NOMO-1 (cell line): Measurements from ENCODE around the gene STAT1.

Source experiments
- DNase-seq, 2 experiments: peaks; one replicate each; lab custom pipeline; 2025; ENCODE audit not compliant: unreplicated experiment in 2 of 2; lab: John Stamatoyannopoulos, UW

Gene STAT1

DNA sequence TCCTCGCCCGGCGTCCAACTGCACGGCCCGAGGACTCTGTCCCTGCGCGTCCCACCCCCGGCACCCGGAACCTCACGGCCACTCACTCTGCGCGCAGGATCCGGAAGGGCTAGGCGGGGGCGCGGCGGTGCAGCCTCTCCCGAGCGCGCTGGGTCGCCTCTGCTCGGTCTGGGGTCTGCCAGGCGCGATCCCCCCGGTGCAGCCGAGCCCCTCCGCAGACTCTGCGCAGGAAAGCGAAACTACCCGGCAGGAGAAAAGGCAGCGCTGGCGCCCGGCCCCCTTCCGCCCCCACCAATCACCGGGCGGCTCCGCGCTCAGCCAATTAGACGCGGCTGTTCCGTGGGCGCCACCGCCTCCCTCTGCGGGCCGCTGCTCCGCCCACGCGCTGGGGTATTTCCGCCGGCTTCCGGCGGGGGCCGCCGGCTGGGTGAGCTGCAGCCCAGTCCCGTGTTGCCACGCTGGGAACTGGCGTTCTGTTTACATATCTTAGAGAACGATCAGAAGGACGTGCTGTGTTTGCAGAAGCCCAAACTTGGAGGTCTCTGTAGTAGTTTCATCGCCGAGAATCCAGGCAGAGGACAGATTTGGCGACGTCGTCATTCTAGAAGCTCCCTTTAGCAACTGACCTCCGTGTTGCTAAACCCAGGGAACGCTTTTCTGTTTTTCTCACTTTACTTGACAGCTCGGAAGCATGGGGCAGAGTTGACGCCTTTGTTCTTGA lies at the start of gene STAT1:
TSS of gene STAT1 (minus strand) at position 240 of the 721 bp plus-strand sequence. CDS start 4,168 bp downstream, outside the sequence.
- DNase-seq = peak; percentile 79 to 97

DNA sequence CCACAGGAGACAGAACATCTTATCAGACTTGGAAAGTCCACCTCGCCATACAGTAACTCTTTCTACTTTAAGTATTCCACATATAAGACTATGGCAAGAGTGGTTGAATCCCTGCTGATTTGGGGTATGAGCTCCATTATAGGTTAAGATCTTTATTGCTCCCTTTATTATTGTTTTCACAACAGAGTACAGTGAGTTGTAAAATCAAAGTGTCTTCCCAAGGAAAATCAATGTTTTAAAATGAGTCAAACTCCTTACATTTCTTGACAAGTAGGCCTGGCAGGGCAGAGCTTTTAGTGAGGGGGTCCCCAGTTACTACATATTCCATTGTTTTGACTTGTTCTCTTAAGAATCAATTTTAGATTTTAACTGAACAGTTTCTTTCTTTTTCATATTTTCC lies 49.6 kb upstream of the STAT1 start:
- DNase-seq = no peak

DNA sequence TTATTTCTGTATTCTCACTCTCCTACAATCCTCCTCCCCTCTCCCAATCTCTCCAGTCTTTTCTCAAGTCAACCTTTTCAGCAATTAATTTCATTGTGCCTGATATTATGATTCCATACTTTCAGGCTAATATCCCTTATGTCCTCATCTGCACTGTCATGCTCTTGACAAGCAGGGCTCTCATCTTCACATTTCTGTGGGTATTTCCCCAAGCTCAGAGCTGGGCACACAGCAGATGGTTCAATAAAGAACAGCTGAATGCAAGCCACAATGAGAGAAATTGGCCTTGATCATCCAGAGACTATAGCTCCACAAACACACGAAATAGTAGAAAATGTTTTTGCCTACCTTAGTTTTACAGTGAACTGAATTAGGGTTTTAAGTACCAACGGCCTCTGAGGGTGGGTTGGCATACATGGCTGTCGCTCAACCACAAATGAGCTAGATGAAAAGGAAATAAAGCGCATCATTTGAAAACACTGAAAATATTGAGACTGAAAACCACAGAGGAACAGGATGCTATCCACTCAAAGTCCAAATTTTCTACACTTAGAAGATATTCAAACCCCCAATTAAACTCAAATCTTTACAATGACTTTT lies 47.5 kb upstream of the STAT1 start:
- no peak for DNase-seq

DNA sequence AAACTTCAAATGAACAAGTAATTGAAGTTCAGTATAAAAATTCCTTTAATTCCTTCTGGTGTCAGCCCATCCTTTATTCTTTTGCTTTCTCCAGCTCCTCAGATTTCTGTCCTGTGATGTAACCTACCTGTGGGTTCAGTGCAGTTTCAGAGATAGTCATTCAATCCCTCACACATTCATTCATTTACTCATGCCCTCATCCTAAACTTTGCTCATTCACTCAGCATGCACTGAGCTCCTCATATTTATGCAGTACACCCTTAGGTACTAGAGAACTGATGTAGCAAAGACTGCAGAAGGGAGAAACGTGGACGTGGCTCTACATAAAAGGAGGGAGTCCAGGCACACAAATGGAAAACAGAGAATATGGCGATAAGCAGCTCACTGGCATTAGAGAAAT lies 45.3 kb upstream of the STAT1 start:
- DNase-seq = no peak

DNA sequence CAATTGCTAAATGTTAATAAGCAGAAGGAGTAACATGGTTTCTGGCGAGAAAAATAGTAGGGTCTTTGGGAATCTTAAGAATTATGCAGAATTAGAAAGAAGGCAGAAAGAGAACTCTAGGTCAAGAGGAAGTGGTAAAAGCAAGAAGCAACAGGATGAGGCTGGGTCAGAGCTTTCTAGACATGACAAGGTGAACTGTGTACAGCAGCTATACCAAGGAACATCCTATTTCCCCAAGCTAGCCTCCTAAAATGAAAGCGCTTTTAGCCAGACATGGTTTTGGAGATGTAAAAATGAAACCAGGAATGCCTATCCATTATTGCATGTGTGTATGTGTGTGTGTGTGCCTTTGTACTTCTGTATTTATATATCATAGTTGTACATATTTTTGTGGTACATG lies 42.3 kb upstream of the STAT1 start:
- peak; percentile 31 to 60 for DNase-seq

DNA sequence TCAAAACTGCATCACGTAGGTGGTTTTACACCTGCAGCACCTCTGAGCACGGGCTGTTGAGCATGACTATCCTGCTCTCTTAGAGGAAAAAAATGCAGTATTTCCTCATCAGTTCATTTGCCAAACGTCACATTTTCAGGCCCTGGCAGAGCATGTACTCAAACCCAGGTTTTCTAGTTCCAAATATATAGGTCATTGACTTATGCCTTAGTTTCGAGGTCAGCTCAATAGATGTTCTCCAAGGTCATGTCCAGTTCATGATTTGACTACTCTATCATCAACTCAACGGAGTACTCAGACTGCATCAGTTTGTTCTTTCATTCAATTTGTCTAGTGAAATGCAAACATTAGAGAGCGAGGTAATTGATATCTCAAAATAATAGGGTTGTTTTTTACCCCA lies 39.3 kb upstream of the STAT1 start:
- no peak for DNase-seq

DNA sequence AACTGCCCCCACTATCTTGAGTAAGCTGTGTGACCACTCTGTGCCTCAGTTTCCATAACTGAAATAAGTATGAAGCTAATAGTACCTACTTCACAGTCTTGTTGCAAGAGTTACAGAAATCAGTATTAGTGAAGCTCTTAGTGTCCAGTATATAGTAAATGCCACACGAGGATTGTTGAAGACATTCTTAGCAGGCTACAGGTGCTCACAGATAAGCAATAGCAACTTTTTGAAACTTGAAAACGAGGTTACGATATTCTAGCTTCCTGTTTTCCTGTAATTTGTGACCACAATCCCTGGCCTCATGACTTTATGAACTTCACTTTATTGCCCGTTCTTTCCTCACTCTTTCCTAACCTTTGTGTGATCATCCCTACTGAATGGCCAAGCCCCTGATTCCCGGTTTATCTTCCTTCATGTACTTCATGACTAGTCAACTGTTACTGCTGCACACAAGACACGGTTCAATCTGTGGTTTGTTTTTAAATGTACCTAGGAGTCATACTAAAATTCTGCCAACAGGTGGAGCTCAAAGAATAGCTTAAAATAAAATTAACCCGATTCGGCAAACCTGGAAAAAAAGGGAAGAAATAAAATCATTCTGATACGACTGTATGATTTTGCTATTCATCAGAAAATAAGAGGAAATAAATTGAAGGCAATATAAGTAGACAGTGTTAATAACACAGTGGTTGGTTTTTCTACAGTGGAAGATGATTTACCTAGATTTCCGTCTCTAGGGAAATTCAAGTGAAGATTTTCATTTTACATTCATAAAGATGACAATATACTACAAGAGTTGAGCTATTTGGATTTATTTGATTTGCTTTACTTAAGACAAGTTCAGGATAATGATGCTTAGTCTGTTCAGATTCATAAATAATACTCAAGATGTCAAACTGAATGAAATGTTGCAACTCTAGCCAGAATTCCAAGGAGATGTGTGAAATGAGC lies 38.1 kb upstream of the STAT1 start:
- peak; percentile 39 to 69 for DNase-seq

DNA sequence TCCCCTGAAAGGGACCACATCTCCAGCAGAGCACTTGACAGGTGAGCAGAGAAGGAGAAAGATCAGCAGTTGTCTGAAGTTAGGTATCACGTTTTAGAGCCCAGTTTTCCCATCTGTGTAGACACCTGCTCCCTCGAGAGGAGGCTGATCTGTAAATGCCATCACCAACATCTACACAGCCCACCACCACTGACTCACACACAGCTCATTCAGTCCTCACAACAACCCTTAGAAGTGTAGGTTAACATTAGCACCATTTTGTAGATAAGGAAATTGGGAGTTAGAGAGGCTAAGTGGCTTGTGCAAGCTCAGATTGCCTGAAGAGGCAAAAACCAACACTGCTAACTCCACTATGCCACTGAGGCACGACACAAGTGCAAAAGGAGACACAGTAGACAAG lies 37.2 kb upstream of the STAT1 start:
- DNase-seq = no peak

DNA sequence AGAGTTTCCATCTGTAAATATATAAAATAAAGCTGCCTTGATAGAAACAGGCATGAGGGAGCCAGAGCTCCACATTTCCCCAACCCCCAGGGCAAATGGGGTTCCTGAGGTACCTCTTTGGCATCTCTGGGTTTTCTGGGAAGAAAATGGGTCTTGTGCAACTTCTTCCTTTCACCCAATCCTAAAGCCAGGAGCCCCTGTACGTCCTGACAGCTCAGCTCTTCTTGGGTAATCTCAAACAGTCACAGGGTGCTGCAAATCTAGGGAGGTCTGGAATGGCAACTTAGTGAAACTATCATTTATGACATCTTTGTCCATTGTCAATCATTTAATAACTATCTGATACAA lies 36.6 kb upstream of the STAT1 start:
- DNase-seq = no peak

DNA sequence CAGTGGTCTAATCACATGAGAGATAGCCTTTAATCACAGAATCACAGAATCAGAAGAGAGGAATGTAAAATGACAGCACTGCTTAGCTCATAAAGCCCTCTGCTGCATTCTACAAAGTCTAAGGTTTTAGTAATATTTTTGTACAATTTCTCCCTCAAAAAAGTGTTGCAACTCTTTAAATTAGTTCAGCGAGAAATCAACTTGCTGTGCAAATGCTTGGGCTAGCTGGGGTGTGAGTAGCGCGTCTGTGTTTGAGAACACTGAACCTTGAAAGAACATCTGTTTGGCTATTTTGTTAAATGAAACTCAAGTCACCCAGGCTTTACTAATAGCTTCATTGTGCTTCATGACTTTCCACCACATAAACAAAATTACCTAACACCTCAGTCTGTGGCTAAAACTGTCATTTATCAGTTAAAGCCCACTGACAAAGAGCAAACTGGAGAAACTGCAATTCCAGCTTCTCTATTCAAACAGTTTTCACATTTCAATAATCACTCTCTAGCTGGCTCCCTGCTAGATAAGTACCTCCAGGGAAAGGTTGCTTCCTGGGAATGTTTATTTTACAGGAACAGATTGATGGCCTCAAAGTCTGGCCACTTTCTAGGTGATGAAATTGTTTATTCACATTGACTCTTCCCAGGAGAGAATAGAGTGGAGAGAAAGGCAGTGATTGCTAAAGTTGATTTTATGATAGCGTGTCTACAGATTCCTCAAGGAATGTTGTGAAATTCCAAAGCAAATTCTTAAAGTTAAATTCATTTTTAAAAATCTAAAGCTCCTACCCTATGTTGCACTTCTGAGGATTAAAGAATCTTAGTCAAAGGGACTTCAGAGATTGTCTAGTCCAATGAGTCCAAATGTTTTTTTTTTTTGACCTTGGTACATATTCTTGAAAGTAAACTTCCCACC lies 36.0 kb upstream of the STAT1 start:
- peak in 1 of 2 experiments; percentile 27 for DNase-seq

DNA sequence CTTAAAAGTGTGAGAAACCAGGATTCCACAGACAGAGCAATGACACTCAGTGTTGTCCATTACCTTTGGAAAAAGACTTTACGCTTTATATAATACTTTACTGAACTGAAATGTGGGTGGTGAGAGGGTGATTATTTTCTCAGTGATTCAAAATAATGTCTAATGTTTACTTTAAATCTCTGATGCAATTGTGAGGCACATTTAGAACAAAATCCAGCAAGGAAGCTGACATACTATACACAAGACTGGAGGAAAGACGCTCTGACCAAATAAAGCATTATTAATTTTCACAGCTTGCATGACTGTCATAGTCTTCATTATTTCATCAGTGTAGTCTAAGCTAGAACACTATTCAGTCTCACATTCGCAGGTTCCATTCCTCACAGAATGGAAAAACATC lies 34.1 kb upstream of the STAT1 start:
- no peak for DNase-seq

DNA sequence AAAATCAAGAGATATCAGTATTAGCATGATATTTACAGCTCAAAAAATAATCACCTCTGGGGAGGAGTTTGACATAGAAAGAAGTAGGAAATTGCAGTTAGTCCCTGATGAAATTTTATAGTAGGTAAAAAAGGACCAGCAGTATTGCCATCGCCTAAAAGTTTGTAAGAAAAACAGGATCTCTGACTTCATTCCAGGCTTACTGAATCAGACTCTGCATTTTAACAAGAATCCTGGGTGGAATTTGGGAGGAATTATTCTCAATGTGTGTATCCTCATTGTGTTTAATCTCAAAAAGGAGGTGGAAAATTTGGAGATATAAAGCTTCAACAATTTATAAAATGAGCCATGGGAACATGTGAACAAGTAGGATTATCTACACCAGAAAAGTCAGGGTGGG lies 31.2 kb upstream of the STAT1 start:
- DNase-seq = no peak

DNA sequence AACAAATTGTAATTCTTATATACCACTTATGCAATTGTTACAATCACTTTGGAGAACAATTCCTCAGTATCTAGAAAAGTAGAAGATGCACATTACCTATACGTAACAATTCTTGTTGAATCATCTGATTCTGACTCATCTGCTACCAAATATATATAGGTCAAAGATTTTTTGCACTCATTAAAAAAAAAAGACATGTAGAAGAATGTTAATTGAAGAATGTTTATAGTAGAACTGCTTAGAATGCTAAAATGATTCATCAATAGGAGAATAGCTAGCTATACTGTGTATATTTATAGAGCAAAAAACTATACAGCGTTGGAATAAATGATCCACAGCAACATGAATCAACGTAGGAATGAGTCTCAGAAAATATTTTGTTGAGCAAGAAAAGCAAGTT lies 29.5 kb upstream of the STAT1 start:
- no peak for DNase-seq

DNA sequence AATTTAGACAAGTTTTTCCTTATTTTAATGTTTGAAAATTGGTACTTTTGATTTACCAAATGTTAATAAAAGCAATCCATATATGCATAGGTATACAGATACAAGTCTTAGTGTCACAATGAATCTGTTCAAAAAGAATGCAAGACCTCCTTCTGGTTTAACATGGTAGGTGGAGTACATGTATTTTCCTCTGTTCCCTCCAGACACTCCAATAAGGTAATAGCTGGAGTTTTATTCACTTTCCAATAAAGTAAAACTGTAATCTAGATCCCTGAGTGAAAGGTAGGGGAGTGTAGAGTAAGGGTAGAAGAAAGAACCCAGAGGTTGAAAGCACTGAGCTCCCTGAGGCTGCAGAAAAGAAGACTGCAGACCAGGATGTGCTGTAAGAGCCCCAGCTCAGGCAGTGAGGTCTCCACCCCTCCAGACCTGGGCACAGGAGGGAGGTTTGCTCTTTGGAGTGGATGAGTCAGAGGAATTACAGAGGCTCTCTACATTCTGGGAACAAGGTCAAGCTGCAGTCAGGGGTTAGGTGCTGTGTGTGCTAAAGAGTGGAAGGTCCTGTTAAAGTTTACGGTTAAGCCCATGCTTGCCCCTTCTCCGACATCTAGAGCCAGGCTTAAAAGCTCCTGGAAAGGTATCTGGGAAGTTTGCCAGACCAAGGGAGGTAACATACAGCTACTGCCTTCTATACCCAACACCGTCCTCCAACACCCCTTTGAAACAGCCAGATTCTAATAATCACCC lies 27.6 kb upstream of the STAT1 start:
- no peak for DNase-seq

DNA sequence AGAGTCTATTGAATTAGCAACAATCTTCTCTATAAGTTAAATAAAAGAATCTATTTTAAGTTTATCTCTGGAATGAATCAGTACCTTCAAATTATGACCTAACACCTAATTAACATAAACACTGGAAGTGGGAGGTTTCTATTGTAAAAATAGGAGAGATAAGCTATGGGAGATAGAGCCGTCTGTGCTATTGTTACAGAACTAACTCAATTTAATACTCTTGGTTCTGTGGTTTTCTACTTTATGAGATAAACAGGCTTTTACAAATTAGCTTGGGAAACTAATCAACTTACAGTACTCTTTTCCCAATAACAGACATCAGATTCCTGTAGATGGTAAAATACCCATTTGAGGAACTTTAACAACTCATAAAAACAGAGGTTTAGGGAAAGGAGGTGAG lies 25.6 kb upstream of the STAT1 start:
- DNase-seq = no peak

DNA sequence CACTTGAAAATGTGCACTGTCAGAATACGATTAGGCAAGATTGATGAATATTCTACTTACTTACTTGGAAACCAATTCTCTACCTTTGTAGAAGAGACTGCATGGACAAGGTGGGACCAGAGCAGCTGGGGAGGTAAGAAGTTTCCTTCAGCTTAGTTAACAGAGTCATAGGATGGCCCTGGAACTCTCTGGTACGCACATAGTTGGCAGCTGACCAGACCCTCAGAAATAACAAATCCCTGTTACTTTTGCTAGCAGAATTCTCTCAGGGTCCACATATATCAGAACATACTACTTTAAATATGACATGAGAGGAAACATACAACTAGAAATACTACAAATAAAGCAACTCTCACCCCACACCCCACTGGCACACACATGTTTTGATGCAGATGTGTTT lies 24.8 kb upstream of the STAT1 start:
- DNase-seq = no peak

DNA sequence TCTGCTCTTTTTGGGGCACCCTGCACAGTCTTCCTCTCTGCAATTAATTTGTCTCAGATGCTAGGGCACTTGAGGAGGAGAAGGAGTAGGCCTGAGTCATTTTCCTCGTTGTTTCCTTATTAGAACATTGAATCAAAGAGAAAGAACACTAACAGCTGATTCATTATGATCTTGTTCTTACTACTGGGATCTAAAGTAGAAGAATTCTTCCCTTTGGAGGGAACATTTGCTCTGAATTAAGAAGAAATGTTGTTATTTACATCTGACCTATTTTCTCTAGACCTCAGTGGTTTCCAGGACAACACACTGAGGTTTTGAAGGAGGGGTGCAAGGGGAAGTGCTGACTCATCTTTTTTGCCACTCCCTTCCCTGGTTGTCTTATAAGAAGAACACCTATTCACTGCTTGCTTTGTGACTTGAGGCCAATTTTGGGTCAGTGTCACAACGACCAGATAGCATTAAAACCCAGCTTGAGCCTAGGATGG lies 24.3 kb upstream of the STAT1 start:
- DNase-seq = peak; percentile 37 to 66

DNA sequence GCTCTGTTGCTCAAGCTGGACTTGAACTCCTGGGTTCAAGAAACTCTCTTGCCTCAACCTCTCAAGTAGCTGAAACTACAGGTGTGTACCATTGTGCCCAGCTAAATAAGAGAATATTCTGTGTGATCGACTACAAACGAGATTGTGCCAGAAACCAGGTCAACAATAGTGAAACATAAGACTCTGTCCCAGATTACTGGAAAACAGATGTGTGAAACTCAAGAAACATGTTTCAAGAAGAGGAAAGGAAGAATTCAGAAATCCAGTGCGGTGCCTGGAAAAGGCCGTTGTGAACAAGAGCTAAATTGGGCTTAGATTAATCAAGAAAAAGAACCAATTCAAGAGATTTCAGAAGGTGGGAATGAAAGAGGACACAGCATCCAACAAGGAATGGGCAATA lies 23.4 kb upstream of the STAT1 start:
- no peak for DNase-seq

DNA sequence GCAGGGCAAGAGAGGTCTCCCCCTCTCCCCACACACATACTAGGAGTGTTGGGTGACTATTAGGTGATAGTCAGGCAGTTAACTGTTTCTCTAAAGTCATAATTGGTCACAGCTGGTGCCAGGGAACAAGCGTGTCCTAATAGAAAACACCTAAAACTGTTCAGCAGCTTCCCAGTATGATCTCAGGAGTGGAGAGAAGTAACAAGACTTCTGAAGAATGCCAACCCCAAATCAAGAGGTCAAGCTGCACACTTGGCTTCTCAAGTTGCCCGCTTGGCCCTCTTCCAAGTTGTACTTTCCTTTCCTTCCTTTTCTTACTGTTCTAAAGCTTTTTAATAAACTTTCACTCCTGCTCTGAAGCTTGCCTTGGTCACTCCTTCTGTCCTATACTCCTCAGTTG lies 22.4 kb upstream of the STAT1 start:
- no peak for DNase-seq
